Astrocyte (in vitro differentiated cells and primary cell): Measurements from ENCODE around the gene UBE2F. TPM values are rescaled to one million over a fixed set of nuclear protein-coding genes. Genes with fewer than 3 reads are reported as not detected.

Source experiments
- DNase-seq: peaks from one replicate; pipeline ENCODE4 v3.0.0-alpha.2; 2010; ENCODE audit warnings: low read depth
- FAIRE-seq: peaks from 2 replicates; lab custom pipeline; 2011; peaks lifted over from hg19 to GRCh38; lab: Jason Lieb, UNC
- H2AFZ ChIP-seq: 2 replicates; pipeline ENCODE4 v1.6.0; 2012; ENCODE audit warnings: low read depth, low read length, inconsistent platforms
- H3K27ac ChIP-seq: 2 replicates; pipeline ENCODE4 v1.5.1; 2011; ENCODE audit warnings: low read depth, low read length, inconsistent platforms
- H3K27me3 ChIP-seq: 2 replicates; pipeline ENCODE4 v1.6.0; 2011; ENCODE audit warnings: low read length, inconsistent platforms; ENCODE audit not compliant: insufficient read depth
- H3K36me3 ChIP-seq: 2 replicates; pipeline ENCODE4 v1.5.1; 2011; ENCODE audit warnings: low read length, inconsistent platforms; ENCODE audit not compliant: insufficient read depth
- H3K4me1 ChIP-seq: 2 replicates; pipeline ENCODE4 v1.5.1; 2011; ENCODE audit warnings: low read length, inconsistent platforms; ENCODE audit not compliant: insufficient read depth
- H3K4me2 ChIP-seq: 2 replicates; pipeline ENCODE4 v1.6.0; 2012; ENCODE audit warnings: low read length, inconsistent platforms
- H3K4me3 ChIP-seq: 2 replicates; pipeline ENCODE4 v1.5.1; 2011; ENCODE audit warnings: low read depth, mild to moderate bottlenecking, low read length, inconsistent platforms; ENCODE audit not compliant: insufficient read depth
- H3K79me2 ChIP-seq: 2 replicates; pipeline ENCODE4 v1.6.0; 2012; ENCODE audit warnings: mild to moderate bottlenecking, low read length, inconsistent platforms; ENCODE audit not compliant: insufficient read depth
- H3K9ac ChIP-seq: 2 replicates; pipeline ENCODE4 v1.6.0; 2012; ENCODE audit warnings: mild to moderate bottlenecking, low read length, inconsistent platforms
- H3K9me3 ChIP-seq: 2 replicates; pipeline ENCODE4 v1.5.1; 2012; ENCODE audit warnings: low read depth, mild to moderate bottlenecking, low read length, inconsistent platforms; ENCODE audit not compliant: insufficient read depth
- H4K20me1 ChIP-seq: 2 replicates; pipeline ENCODE4 v1.6.0; 2012; ENCODE audit warnings: low read length, inconsistent platforms; ENCODE audit not compliant: insufficient read depth
- H3K27ac Mint-ChIP-seq: one replicate; pipeline ENCODE4 v1.8.0; 2021; ENCODE audit warnings: mild to moderate bottlenecking, mixed read lengths; ENCODE audit not compliant: unreplicated experiment
- H3K27me3 Mint-ChIP-seq: one replicate; pipeline ENCODE4 v1.8.0; 2021; ENCODE audit warnings: low read depth, mixed read lengths; ENCODE audit not compliant: unreplicated experiment
- H3K36me3 Mint-ChIP-seq: one replicate; pipeline ENCODE4 v1.8.0; 2021; ENCODE audit warnings: low read depth, mixed read lengths; ENCODE audit not compliant: unreplicated experiment
- H3K4me1 Mint-ChIP-seq: one replicate; pipeline ENCODE4 v1.8.0; 2021; ENCODE audit warnings: low read depth, mixed read lengths; ENCODE audit not compliant: unreplicated experiment
- H3K4me3 Mint-ChIP-seq: one replicate; pipeline ENCODE4 v1.8.0; 2021; ENCODE audit warnings: mild to moderate bottlenecking, moderate library complexity, mixed read lengths; ENCODE audit not compliant: unreplicated experiment
- H3K9me3 Mint-ChIP-seq: one replicate; pipeline ENCODE4 v1.8.0; 2021; ENCODE audit warnings: mild to moderate bottlenecking, mixed read lengths; ENCODE audit not compliant: unreplicated experiment
- CTCF ChIP-seq: IDR thresholded peaks from 2 replicates; pipeline ENCODE4 v1.5.1; 2011; ENCODE audit warnings: low read depth, mild to moderate bottlenecking, inconsistent platforms, low read length, moderate library complexity; ENCODE audit not compliant: insufficient read depth
- EZH2 ChIP-seq: IDR thresholded peaks from 2 replicates; pipeline ENCODE4 v1.6.1; 2012; ENCODE audit warnings: mild to moderate bottlenecking, low read length, inconsistent platforms; ENCODE audit not compliant: insufficient read depth
- total RNA-seq: library from RNA; stranded (reverse); gene quantifications from 2 replicates; pipeline ENCODE4 v1.2.1, GENCODE V29; 2021

The UBE2F gene
- total RNA-seq, 1 donor from 2014 or later, result 67.1 TPM

DNA sequence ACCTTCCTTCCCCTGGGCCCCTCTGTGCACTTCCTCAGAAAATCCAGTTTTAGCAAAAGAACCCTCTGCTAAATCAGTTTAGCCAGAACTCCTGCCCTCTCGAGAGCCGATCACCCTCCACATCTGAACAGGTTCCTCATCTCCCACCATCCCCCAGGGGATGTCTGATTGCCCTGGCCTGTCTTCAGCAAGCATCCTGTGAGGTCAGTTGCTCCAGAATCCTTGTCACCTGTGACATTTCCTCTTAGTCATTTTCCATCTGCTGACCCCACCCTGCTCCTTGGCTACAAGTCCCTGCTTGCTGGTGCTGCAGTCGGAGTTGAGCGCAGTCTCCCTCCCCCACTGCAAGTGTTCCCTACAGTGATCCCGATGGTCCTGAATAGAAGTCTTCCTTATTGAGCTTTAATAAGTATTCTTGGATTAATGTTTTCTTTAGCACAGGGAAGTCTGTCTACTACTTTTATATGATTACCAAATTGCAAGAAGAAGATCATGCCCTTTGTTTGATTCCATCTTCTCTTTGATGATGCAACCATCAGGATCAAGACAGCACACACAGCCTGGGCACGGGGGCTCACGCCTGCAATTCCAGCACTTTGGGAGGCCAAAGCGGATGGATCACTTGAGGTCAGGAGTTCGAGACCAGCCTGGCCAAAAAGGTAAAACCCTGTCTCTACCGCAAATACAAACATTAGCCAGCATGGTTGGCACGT lies 30.9 kb upstream of the UBE2F start:
- peaks cover 2% of the 10 kb centered on the region for H3K9me3 Mint-ChIP-seq
- peaks cover 14% of the 10 kb centered on the region for H3K27me3 Mint-ChIP-seq
- Histone ChIP-seq H3K4me2 (no peak overlapping the region), H3K4me1 (no peaks in the 10 kb centered on the region), H3K27ac (no peak overlapping the region), H4K20me1 (no peaks in the 10 kb centered on the region), H2AFZ (no peak overlapping the region), H3K9ac (no peak overlapping the region), H3K27me3 (no peaks in the 10 kb centered on the region), H3K79me2 (no peaks in the 10 kb centered on the region), H3K36me3 (no peaks in the 10 kb centered on the region), H3K4me3 (no peak overlapping the region), H3K9me3 (no peaks in the 10 kb centered on the region)
- H3K4me3 Mint-ChIP-seq, result no peak overlapping the region
- DNase-seq (no peak), FAIRE-seq (no peak)
- H3K36me3 Mint-ChIP-seq, result no peaks in the 10 kb centered on the region
- peaks cover 2% of the 10 kb centered on the region for H3K4me1 Mint-ChIP-seq
- TF ChIP-seq EZH2 (no peak), CTCF (no peak)
- no peak overlapping the region for H3K27ac Mint-ChIP-seq

DNA sequence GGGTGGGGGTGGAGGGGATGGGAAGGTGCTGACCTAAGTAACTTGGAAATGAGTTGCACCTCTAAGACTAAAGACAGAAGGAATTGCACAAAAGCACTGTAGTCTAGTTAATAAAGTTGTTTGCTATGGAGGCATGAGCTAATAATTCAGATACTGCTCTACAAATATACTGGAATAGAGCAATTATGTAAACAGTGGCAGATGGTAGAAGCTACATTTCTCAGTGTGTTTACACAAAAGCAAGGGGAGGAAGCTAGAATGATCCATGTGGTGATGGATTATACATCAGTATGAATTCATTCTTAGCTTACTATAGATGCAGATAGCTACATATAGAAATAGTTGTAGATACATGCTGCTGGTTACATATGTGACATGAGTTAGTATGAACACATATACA lies 27.6 kb upstream of the UBE2F start:
- H3K27me3 Mint-ChIP-seq, result peaks cover 3% of the 10 kb centered on the region
- Histone ChIP-seq H3K9ac (no peak overlapping the region), H3K27me3 (no peaks in the 10 kb centered on the region), H4K20me1 (no peaks in the 10 kb centered on the region), H2AFZ (no peak overlapping the region), H3K27ac (no peak overlapping the region), H3K4me1 (no peaks in the 10 kb centered on the region), H3K36me3 (no peaks in the 10 kb centered on the region), H3K9me3 (peaks cover 6% of the 10 kb centered on the region), H3K4me2 (no peak overlapping the region), H3K79me2 (no peaks in the 10 kb centered on the region), H3K4me3 (no peak overlapping the region)
- FAIRE-seq, result no peak
- H3K9me3 Mint-ChIP-seq, result peaks cover 4% of the 10 kb centered on the region
- TF ChIP-seq EZH2 (no peak), CTCF (no peak)
- no peak overlapping the region for H3K27ac Mint-ChIP-seq
- H3K36me3 Mint-ChIP-seq, result no peaks in the 10 kb centered on the region
- H3K4me3 Mint-ChIP-seq, result no peak overlapping the region
- peaks cover 2% of the 10 kb centered on the region for H3K4me1 Mint-ChIP-seq
- no peak for DNase-seq

- TF ChIP-seq EZH2 (no peak), CTCF (no peak)
- H3K27me3 Mint-ChIP-seq, result peaks cover 1% of the 10 kb centered on the region
- H3K4me1 Mint-ChIP-seq, result no peaks in the 10 kb centered on the region
- Histone ChIP-seq H3K9ac (no peak overlapping the region), H3K27me3 (no peaks in the 10 kb centered on the region), H2AFZ (no peak overlapping the region), H3K4me3 (no peak overlapping the region), H4K20me1 (no peaks in the 10 kb centered on the region), H3K36me3 (no peaks in the 10 kb centered on the region), H3K9me3 (peaks cover 14% of the 10 kb centered on the region), H3K79me2 (no peaks in the 10 kb centered on the region), H3K27ac (no peak overlapping the region), H3K4me1 (no peaks in the 10 kb centered on the region), H3K4me2 (no peak overlapping the region)
- DNase-seq (no peak), FAIRE-seq (no peak)
- peaks cover 4% of the 10 kb centered on the region for H3K36me3 Mint-ChIP-seq
- H3K4me3 Mint-ChIP-seq, result no peak overlapping the region
- peaks cover 10% of the 10 kb centered on the region for H3K9me3 Mint-ChIP-seq
- H3K27ac Mint-ChIP-seq, result no peak overlapping the region
These were observed 26.0 kb upstream of the UBE2F start for GRCh38 chr2:237940828-237941227.
